Testis (tissue), 3 donors: ENCODE data around the gene NUDT15. TPM values are rescaled to one million over a fixed set of nuclear protein-coding genes. Genes with fewer than 3 reads are reported as not detected.

ENCODE experiments used
- DNase-seq: peaks from one replicate; pipeline ENCODE4 v3.0.0-alpha.2; 2019
- H3K27ac ChIP-seq, 2 donors: fragments of 200-600 bp; sonication (generic); one replicate each; pipeline ENCODE4 v1.5.1; 2019
- H3K27me3 ChIP-seq: fragments of 200-600 bp; sonication (generic); one replicate; pipeline ENCODE4 v1.5.1; 2019
- H3K36me3 ChIP-seq: fragments of 200-600 bp; sonication (generic); one replicate; pipeline ENCODE4 v1.5.1; 2017; ENCODE audit warnings: low read depth; ENCODE audit errors: missing control alignments
- H3K4me1 ChIP-seq: fragments of 200-600 bp; sonication (generic); one replicate; pipeline ENCODE4 v1.5.1; 2019
- H3K4me3 ChIP-seq, 2 donors: fragments of 200-600 bp; sonication (generic); one replicate each; pipeline ENCODE4 v1.5.1; 2017 to 2019
- H3K9me3 ChIP-seq: fragments of 200-600 bp; sonication (generic); one replicate; pipeline ENCODE4 v1.5.1; 2017
- POLR2A ChIP-seq: fragments of 450-650 bp; IDR thresholded peaks from one replicate; pipeline ENCODE4 v1.6.1; 2017; ENCODE audit warnings: antibody characterized with exemption, mild to moderate bottlenecking, moderate library complexity
- WGBS, 2 donors: methylation state at CpG; one replicate each; pipeline ENCODE4 v1.1.5; 2018; 5-methylcytosine and 5-hydroxymethylcytosine counted together
- intact Hi-C: fragments of 100-400 bp; cut with DNase I; formaldehyde crosslinking; loops from one replicate; pipeline ENCODE4 v1.15.1; 2023; ENCODE audit warnings: low total_unique reads
- polyA plus RNA-seq: library from polyadenylated mRNA; stranded (reverse); fragments of 350-450 nt; fragmentation: Illumina TruSeq; extraction: RNeasy Lipid Tissue Mini Kit (QIAGEN cat#74804); gene quantifications from one replicate; pipeline ENCODE4 v1.2.3, GENCODE V29; 2014; ENCODE audit warnings: low read depth, low replicate concordance; ENCODE audit not compliant: insufficient read depth
- total RNA-seq, 2 donors: library from RNA; depleted of rRNA; stranded (reverse); fragments of >200 nt; gene quantifications; one replicate each; pipeline ENCODE4 v1.2.3, GENCODE V29; 2016
- TF ChIP-seq, protein P1 (sequence below), 3 experiments: fragments of 450-650 bp in 2 of 3; fragments of 200-600 bp in 1 of 3; sonication (generic) in 1 of 3; IDR thresholded peaks; one replicate each; pipeline ENCODE4 v1.5.1; 2016 to 2019; ENCODE audit warnings: antibody characterized with exemption in 3 of 3, mild to moderate bottlenecking in 2 of 3, moderate library complexity in 1 of 3

Gene NUDT15
- total and polyA plus RNA-seq, 3 donors from 2014 or later, result 11.1 to 16.9 (median 12.3) TPM

GRCh38 chr13:48072787-48073186, 35.3 kb downstream of the NUDT15 start:
- no peaks in the 10 kb centered on the region for H3K36me3 ChIP-seq
- no peak overlapping the region for H3K27ac ChIP-seq
- no peaks in the 10 kb centered on the region for H3K9me3 ChIP-seq
- intact Hi-C loops, result no loop called here
- WGBS, 2 donors, result 95 to 98% methylated on average over 2 of the region's 2 CpGs
- H3K27me3 ChIP-seq, result no peaks in the 10 kb centered on the region
- DNase-seq, result no peak
- no peak for TF ChIP-seq POLR2A
- TF ChIP-seq, protein P1, sequence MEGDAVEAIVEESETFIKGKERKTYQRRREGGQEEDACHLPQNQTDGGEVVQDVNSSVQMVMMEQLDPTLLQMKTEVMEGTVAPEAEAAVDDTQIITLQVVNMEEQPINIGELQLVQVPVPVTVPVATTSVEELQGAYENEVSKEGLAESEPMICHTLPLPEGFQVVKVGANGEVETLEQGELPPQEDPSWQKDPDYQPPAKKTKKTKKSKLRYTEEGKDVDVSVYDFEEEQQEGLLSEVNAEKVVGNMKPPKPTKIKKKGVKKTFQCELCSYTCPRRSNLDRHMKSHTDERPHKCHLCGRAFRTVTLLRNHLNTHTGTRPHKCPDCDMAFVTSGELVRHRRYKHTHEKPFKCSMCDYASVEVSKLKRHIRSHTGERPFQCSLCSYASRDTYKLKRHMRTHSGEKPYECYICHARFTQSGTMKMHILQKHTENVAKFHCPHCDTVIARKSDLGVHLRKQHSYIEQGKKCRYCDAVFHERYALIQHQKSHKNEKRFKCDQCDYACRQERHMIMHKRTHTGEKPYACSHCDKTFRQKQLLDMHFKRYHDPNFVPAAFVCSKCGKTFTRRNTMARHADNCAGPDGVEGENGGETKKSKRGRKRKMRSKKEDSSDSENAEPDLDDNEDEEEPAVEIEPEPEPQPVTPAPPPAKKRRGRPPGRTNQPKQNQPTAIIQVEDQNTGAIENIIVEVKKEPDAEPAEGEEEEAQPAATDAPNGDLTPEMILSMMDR (IDR thresholded peaks at IDR 0.05), result no peak
- H3K4me3 ChIP-seq, result no peak overlapping the region
- no peaks in the 10 kb centered on the region for H3K4me1 ChIP-seq

DNA sequence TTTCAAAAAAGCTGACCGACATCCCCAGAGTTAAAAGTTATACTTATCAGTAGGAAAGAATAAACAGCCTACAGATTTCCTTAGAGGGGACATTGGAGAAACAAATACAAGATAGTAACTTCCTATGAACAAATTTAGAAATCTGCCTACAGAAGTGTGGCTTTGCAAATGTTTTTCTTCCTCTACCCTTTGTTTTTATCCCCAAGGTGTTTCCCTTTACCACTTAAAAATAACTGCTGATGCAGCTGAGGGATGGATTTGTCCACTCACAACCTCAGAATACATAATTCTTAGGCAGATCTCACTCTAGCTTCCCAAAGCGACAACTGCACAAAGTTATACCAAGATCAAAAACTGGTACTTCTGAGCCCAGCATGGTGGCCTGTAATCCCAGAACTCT, 36.5 kb downstream of the NUDT15 start:
- Histone ChIP-seq H3K27ac (no peak overlapping the region), H3K9me3 (no peaks in the 10 kb centered on the region), H3K36me3 (no peaks in the 10 kb centered on the region), H3K4me3 (no peak overlapping the region), H3K27me3 (no peaks in the 10 kb centered on the region), H3K4me1 (no peaks in the 10 kb centered on the region)
- no peak for DNase-seq
- WGBS, 2 donors, result 89 to 96% methylated on average over 2 of the region's 2 CpGs
- intact Hi-C loops, result no loop called here
- no peak for TF ChIP-seq POLR2A
- TF ChIP-seq, protein P1 (IDR thresholded peaks at IDR 0.05), result no peak

DNA sequence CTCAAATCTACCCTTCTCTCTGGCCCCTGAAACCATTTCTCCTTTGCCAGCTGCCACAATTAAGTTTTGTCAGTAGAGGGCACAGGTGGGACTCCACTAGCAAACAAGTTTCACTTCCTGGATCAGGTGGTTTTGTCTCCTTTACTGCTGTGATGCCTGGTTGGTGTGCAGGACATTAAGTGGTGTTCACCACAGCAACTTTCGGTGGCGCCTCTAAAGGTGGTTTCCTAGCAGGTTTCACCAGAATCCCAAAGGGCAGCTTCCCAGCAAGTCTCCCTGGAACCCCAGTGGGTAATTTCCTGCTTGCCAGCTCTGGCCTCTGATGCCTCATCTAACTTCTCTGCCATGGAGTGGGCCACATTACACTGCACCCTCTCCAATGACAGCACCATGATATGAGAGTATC, 40.7 kb downstream of the NUDT15 start:
- no peaks in the 10 kb centered on the region for H3K27me3 ChIP-seq
- intact Hi-C loops, result no loop called here
- H3K27ac ChIP-seq, result no peak overlapping the region
- no peaks in the 10 kb centered on the region for H3K36me3 ChIP-seq
- TF ChIP-seq, protein P1 (IDR thresholded peaks at IDR 0.05), result no peak
- TF ChIP-seq POLR2A, result no peak
- no peak for DNase-seq
- H3K9me3 ChIP-seq, result no peaks in the 10 kb centered on the region
- H3K4me1 ChIP-seq, result no peaks in the 10 kb centered on the region
- H3K4me3 ChIP-seq, result no peak overlapping the region
- 38 to 45% methylated on average over 2 of the region's 2 CpGs for WGBS, 2 donors

GRCh38 chr13:48081739-48082138, 44.2 kb downstream of the NUDT15 start:
- TF ChIP-seq, protein P1 (IDR thresholded peaks at IDR 0.05), result no peak
- TF ChIP-seq POLR2A, result no peak
- no peak overlapping the region for H3K27ac ChIP-seq
- no peaks in the 10 kb centered on the region for H3K36me3 ChIP-seq
- 93 to 96% methylated on average over 4 of the region's 4 CpGs for WGBS, 2 donors
- no peak overlapping the region for H3K4me3 ChIP-seq
- H3K4me1 ChIP-seq, result no peaks in the 10 kb centered on the region
- no peaks in the 10 kb centered on the region for H3K27me3 ChIP-seq
- intact Hi-C loops, result no loop called here
- H3K9me3 ChIP-seq, result no peaks in the 10 kb centered on the region
- DNase-seq, result no peak

DNA sequence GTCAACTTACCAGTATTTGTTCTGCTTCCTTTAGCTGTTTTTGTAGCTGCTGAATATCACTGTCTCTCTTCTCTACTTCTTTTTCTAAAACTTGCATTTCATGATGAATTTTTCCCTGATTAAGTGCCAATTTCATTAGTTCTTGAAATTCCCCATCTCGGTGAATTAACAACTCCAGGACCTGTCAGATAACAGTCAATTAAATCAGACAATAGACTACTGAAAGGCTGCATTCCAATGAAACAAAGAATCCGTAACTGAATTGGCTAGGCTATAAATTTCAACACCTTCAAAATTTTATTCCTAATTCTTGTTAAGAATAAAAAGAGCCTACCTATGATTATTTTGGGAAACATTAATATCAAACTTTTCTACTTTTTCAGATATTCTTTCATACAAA, 48.7 kb downstream of the NUDT15 start:
- 57 to 79% methylated on average over 2 of the region's 2 CpGs for WGBS, 2 donors
- no peak for DNase-seq
- H3K27me3 ChIP-seq, result no peaks in the 10 kb centered on the region
- no peak overlapping the region for H3K27ac ChIP-seq
- no peaks in the 10 kb centered on the region for H3K36me3 ChIP-seq
- intact Hi-C loops, result no loop called here
- H3K4me3 ChIP-seq, result no peak overlapping the region
- TF ChIP-seq, protein P1 (IDR thresholded peaks at IDR 0.05), result no peak
- TF ChIP-seq POLR2A, result no peak
- H3K9me3 ChIP-seq, result no peaks in the 10 kb centered on the region
- no peaks in the 10 kb centered on the region for H3K4me1 ChIP-seq
